ENCODE data around the gene CALU.

DNA sequence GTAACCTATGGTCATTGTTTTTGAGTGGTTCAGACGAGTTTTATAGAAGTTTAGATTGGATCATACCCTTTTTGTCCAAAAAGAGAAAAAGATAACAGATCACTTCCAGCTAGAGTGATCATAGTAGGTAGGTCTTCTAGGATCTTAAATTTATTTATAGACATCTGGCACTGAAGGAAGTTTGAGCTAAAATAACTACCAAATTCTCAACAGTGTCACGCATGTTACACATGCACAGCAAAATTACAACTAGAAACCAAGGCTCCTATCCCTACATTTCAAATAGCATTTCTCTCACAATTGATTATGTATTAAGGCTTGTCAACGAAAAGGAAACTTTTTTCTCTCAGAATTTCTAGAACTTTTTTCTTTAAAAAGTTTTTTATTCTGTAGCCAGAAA is 2.3 kb downstream of the CALU start:
- TF ChIP-seq, protein P1, sequence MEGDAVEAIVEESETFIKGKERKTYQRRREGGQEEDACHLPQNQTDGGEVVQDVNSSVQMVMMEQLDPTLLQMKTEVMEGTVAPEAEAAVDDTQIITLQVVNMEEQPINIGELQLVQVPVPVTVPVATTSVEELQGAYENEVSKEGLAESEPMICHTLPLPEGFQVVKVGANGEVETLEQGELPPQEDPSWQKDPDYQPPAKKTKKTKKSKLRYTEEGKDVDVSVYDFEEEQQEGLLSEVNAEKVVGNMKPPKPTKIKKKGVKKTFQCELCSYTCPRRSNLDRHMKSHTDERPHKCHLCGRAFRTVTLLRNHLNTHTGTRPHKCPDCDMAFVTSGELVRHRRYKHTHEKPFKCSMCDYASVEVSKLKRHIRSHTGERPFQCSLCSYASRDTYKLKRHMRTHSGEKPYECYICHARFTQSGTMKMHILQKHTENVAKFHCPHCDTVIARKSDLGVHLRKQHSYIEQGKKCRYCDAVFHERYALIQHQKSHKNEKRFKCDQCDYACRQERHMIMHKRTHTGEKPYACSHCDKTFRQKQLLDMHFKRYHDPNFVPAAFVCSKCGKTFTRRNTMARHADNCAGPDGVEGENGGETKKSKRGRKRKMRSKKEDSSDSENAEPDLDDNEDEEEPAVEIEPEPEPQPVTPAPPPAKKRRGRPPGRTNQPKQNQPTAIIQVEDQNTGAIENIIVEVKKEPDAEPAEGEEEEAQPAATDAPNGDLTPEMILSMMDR (IDR thresholded peaks at IDR 0.05; ENCODE audit: borderline replicate concordance, extremely low read depth, low read length, poor library complexity, severe bottlenecking) = no peak
- TF ChIP-seq EZH2 (IDR thresholded peaks at IDR 0.05; ENCODE audit: borderline replicate concordance, low read depth, low read length, severe bottlenecking) = no peak
